ENCODE measurements around the gene PAPSS2.
"Not testable (repeated sequence)": the region's sequence is repeated elsewhere in the genome, so short reads cannot be mapped to it uniquely, and the experiment has no call there.

Gene PAPSS2

DNA sequence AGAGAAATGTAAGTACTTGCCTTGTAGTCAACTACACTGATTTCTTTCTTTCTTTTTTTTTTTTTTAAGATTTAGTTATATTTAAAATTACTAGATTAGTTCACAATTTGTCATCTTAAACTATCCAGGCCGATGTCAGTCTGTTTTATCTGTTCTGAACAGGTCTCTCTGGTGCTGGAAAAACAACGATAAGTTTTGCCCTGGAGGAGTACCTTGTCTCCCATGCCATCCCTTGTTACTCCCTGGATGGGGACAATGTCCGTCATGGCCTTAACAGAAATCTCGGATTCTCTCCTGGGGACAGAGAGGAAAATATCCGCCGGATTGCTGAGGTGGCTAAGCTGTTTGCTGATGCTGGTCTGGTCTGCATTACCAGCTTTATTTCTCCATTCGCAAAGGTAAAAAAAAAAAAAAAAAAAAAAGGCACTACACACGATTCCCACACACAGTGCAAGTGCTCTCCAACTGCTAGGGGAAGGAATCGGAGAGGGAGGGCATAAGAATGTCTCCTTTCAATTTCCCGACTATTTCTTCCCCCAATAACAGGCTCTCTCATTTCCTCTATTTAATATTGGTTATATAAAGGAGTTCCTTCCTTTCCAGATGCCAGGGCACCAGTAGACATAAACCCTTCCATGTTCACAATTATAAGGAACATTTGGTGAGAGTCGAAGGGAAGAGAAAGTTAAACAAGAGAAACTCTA lies 53.4 kb downstream of the PAPSS2 start:
- no peak for DNase-seq

DNA sequence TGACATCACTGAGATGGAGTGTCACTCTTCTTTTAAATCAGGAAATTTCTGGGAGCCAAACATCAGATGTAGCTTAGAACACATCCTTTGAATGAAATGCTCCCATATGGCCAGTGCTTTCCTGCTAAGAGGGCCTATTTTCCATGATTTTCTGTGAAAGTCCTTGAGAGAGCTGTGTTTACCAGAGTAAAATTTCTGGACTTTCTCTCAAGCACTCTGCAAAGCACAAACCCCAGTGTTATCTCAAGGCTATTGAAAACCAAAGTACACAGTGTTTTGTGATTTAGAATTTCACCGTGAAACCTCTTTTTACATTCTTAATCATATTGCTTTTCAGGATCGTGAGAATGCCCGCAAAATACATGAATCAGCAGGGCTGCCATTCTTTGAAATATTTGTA lies 54.0 kb downstream of the PAPSS2 start:
- DNase-seq = no peak

DNA sequence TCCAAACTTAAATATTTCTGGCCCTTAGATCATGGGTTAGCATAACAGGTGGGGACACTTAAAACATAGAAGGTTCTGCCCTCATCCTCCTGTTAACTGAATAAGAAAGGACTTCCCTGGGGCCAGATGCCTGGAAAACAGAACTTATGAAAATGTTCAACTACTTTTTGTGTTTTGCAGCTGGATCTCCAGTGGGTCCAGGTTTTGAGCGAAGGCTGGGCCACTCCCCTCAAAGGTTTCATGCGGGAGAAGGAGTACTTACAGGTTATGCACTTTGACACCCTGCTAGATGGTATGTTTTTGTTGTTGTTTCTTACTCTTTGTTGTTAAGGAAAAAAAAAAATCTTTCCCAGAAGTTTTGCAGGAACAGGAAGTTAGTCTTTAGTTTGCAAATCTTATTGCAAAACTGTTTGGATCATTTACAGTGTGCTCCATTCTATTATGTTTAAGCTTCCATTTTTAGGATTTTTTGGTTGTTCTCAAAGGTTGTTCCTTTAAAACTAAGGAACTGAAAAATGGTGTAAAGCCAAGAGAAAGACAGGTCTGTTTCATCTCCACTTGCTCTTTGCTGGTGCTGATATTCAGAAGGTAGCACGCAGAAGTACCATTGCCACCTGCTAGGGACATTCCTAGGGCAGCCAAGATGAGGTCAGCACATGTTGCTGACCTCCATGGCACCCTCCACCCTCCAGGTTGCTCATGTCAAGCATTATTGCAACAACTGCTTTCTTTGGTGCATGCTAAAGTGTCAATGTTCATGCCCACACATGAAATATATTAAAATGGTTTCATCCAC lies 56.1 kb downstream of the PAPSS2 start:
- no peak for DNase-seq

DNA sequence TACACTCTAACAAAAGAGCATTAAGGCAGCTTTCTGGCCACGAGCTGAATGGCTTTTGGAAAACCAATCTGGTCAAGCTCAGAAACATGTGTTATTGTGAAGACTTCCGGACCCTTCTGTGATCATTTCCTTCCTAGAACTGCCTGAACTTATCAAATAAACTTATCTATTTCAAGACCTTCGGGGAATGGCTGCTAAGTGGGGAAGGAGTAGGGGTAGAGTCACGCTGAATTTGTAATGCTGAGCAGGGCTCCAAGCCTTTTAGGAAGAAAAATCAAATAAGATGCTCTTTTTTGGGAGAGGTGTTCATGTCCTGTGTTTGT lies 56.6 kb downstream of the PAPSS2 start:
- DNase-seq = no peak

DNA sequence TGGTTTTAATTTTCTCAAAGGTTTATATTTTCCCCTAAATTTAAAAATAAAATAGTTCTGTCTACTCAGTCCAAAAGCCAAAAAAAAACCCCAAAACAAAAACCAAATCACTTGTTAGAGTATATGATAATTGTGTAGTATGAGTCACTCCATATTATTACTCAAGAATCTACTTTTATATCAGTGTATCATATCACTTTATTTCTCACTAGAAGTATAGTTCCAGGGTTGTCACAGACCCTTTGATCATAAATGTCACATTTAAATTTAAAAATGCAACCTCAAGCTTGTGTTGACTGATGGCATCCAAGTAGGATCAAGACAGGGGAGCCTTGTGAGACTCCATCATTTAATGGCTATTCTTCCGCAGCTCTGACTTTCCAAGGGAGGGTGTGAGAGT lies 61.0 kb downstream of the PAPSS2 start:
- no peak for DNase-seq

DNA sequence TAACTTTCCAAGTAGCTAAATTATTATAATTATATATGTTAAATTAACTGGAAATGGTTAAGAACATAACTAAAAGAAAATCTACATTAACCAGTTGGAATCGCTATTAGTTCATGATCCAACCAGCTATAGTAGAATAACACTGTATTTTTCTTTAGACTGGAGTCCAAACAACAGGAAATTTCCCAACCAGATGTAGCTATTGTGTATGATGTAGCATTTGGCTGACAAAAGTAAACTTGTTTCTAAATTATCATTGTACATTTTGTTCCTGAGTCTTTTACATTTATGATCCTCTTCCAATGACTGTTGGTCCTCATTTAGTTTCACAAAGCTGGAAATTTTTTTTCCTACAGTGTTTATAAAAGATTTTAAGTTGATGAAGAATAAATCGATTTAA lies 62.1 kb downstream of the PAPSS2 start:
- no peak for DNase-seq

DNA sequence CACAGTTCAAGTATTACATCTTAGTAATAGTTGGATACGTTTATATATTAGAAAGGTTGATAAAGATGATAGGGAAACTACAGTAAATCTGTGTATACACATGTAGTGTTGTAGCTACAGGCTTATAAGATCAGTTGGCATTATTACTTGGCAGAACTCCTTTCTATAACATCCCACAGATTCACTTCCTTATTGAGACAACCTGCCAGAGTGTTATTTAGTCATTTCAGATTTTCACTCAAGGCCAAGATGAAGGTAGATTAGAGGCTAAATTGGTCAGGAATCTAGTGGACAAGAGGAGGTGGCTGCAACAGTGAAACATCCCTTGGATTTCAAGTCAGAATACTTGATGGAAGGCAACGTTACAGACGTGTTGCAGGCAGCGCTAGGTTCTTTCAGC lies 63.0 kb downstream of the PAPSS2 start:
- DNase-seq = no peak

DNA sequence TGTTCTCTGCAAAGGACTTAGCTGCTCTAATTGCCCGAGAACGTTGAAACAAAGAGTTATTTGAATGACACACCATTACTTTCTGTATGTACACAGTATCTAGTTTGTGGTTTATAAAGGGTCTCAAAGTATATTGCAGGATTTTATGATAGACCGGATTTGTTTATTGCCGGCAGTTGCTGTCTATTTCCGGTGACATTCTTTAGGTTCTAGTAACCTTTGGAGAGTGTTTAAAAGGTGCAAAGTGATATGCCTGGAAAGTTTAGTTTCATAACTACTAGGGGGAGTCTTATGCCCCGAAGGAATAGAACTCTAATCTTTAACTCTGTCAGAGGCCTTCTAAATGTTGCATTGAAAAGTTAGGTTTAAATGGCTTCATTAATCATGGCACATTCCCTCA lies 63.8 kb downstream of the PAPSS2 start:
- DNase-seq = no peak

DNA sequence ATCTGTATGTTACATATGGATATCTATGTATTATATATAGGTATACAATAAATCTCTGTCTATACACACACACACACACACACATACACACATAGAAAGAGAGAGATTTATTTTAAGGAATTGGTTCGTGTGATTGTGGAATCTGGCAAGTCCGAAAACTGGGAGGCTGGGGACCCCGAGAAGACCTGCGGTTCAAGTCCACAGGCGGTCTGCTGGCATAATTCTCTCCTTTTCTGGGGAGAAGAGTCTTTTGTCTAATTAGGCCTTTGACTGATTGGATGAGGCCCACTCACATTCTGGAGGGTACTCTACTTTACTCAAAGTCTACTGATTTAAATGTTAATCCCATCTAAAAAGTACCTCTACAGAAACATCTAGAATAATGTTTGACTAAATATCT lies 65.1 kb downstream of the PAPSS2 start:
- DNase-seq = no peak

DNA sequence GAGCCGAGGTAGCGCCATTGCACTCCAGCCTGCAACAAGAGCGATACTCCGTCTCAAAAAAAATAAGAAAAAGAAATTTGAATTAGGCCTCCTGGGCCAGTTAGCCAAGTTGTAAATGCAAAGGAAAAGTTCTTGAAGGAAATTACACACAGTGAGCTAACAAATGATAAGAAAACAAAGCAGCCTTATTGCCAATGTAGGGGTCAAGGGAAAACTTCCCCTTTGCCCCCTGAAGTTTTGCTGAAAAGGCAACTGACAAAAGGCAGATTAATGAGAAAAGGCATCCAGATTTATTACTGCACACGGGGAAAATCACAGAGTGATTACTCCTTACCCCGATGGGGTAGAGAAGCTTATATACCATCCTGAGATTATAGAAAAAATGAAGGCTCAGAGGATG lies 70.3 kb downstream of the PAPSS2 start:
- no peak for DNase-seq

DNA sequence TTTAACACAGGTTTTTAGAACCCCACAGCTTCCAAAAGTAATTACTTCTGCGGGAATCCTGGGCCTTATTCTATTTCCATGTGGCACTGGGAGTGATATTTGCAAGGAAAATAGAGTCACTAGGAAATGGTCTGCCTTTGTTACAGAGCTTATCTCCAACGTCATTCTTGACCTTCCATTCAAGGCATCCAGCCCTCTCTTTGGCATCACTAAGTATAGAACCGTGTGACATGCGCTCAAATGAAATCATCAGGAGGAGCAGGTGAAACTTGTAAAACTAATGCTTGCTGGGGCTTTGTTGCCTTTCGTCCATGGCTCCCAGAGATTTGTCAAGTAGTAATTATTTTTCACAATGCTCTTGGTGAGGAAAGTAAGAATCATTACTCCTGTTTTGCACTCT lies 73.4 kb downstream of the PAPSS2 start:
- DNase-seq = no peak

DNA sequence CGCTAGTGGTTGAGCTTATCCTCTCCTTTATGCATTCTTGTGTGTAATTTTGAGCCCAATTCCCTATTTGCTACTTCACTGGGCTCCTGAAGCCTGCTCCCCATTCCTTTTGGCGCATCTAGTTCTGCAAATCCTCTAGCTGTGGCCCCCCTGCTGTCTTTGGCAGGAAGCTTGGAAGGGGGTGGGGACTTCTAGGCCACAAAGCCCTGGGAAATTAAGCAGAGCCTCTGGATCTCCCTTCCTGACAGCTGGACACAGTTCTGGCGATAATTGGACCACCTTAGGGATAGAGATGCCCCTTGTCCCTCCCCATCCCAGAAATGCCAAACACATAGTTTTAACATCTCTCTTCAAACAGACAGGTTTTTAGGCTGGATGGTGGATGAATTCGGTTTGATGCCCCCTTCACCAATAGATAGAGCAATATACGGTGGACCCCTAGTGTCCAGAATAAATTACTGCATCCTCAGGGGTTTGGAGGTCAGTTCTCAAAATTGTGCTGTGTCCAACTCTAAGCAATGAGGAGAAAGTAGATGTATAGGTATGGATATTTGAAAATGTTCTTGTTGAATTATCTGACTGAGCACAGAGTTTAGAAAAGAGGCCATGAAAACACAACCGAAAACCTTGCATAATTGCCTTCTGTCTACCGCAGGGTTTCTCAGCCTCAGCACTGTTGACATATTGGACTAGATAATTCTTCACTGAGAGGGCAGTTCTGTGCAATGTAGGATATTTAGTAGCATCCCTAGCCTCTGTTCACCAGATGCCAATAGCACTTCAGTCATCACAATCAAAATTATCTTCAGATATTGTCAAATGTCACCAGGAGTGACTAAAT lies 75.5 kb downstream of the PAPSS2 start:
- peak; percentile 77 for DNase-seq

DNA sequence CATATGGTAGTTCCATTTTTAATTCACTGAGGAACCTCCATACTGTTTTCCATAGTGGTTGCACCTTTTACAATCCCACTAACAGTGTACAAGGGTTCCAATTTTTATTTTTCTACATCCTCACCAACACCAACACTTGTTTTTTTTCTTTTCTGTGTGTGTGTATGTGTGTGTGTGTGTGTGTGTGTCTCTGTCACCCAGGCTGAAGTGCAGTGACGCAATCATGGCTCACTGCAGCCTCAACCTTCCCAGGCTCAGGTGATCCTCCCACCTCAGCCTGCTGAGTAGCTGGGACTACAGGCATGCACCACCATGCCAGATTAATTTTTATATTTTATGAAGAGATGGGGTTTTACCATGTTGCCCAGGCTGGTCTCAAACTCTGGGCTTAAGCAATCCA lies 78.6 kb downstream of the PAPSS2 start:
- DNase-seq = not testable (repeated sequence)

DNA sequence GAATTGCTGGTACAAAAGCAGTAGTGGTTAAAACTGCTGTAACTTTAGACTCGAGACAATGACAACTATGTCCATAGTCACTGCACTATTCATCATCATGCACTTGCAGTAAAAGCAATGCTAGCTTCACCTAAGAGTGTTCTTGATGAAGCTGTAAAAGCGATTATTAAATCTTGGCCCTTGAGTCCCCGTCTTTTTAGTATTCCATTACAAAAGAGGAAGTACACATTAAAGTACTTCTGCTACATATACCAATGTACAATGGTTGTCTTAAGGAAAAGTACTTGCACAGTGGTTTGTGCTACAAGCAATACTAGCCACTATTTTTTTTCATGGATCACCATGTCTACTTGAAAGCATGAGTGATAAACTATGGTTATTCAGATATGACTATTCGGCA lies 80.0 kb downstream of the PAPSS2 start:
- DNase-seq = no peak

DNA sequence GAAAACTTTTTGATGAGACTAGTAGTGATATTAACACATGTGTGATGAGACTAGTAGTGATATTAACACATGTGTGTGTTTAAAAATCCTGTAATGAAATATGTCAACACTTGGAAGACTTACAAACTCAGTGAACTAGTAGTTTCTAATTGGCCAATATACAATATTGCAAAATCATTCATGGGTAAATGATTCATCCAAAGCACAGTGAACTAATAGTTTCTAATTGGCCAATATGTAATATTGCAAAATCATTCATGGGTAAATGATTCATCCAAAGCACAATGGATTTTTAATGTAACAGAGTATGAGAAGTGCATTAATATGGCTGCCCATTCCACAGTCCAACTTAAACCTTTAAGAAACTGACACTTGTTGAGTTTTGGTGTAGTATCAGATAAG lies 80.6 kb downstream of the PAPSS2 start:
- DNase-seq = peak; percentile 29

DNA sequence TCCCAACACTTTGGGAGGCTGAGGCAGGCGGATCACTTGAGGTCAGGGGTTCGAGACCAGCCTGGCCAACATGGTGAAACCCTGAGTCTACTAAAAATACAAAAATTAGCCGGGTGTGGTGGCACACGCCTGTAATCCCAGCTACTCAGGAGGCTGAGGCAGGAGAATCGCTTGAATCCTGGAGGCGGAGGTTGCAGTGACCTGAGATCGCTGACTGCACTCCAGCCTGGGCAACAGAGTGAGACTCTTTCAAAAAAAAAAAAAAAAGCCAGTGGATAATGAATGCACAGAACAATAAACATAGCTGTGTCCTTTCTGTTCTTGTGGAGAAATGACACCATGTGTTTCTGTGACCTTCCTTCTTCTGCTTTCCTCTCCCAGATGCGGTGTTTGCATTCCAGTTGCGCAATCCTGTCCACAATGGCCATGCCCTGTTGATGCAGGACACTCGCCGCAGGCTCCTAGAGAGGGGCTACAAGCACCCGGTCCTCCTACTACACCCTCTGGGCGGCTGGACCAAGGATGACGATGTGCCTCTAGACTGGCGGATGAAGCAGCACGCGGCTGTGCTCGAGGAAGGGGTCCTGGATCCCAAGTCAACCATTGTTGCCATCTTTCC lies 83.4 kb downstream of the PAPSS2 start:
- DNase-seq = not testable (repeated sequence)

DNA sequence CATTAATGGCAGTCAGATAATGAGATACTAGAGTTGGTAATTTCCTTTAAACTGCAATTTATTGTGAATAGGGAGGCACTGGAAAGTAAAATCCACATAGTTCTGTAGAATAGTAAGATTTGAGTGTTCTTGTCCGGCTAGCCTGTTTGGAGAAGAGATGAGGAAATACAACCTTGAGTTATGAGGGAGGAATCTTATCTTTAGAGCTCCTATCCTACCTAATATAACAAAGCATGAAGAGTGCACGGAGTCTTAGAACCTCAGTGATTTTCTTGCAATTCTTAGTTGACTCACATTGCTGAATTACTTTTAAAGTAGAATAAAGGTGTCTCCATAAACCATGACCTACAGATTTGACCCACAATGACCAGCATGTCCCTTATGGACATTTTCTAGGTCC lies 84.9 kb downstream of the PAPSS2 start:
- no peak for DNase-seq

DNA sequence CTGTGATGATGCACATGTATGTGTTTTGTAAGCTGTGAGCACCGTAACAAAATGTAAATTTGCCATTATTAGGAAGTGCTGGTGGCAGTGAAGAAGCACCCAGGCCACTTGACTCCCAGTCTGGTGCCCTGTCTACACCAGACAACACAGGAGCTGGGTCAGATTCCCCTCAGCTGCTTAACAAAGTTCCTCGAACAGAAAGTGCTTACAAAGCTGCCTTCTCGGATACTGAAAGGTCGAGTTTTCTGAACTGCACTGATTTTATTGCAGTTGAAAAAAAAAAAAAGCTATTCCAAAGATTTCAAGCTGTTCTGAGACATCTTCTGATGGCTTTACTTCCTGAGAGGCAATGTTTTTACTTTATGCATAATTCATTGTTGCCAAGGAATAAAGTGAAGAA lies 87.2 kb downstream of the PAPSS2 start:
- no peak for DNase-seq

DNA sequence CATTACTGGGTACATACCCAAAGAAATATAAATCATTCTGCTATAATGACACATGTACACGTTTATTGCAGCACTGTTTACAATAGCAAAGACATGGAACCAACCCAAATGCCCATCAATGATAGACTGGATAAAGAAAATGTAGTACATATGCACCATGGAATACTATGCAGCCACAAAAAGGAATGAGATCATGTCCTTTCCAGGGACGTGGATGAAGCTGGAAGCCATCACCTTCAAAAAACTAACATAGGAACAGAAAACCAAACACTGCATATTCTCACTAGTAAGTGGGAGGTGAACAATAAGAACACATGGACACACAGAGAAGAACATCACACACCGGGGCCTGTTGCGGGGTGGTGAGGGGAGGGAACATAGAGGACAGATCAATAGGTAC lies 88.6 kb downstream of the PAPSS2 start:
- DNase-seq = not testable (repeated sequence)

DNA sequence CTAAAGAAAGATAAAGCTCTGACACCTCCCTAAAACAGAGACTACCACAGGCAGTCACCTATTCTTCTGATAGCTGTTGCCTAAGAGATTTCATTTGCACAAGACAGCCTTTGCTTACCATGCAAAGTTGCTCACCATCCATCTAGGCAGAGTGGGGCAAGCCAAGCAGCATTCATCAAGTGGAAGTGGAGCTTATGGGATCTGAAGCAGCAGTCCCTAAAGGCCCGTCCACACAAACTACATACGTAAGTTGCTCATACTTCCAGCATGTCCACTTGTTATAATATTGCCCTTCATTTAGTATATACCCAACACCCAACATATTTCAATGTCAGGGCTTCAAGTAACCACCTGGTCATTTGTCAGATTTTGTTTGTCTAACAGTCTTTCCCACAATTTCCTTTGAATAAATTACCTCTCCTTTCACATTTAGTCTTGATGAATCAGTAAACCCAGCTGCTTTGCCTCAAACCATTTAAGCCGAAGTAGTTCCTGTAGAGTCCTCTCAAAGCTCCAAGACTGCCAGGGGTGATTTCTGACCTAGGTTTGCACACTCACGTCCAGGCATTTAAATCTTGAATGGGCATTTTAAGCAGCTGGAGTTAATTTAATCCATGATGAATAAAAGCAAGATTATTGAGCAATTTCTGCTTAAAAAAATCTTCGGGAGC lies 90.5 kb downstream of the PAPSS2 start:
- DNase-seq = no peak

DNA sequence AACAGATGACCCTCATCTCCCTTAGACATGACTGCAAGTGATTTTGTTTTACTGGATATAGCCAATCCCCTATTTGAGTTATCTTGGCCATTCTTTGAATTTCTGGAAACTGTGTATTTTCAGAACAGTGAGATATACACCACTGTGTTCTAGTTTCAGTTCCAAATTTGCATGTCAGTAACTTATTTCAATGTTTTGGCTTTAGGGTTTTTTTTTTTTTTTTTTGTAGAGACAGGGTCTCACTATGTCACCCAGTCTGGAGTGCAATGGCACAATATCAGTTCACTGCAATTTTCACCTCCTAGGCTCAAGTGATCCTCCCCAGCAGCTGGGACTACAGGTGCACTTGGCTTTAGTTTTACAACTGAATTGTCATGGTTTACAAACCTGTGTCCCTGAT lies 91.1 kb downstream of the PAPSS2 start:
- no peak for DNase-seq

DNA sequence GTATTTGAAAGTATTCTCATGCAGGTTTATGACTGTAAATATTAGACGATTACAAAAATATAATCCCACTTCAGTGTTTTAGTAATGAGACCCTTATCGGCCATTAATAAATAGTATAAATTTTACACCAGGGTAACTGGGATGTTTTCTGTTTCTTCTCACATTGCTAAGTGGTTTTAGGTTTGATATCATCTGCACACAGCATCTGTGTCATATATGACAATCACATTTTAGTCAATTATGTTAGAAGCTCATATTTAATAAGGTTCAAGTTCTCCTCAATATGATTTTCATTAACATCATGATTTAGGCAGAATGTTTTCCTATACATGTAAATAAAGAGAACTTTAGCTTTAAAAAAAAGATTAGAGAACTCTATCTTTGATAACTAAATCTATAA lies 91.6 kb downstream of the PAPSS2 start:
- DNase-seq = no peak

DNA sequence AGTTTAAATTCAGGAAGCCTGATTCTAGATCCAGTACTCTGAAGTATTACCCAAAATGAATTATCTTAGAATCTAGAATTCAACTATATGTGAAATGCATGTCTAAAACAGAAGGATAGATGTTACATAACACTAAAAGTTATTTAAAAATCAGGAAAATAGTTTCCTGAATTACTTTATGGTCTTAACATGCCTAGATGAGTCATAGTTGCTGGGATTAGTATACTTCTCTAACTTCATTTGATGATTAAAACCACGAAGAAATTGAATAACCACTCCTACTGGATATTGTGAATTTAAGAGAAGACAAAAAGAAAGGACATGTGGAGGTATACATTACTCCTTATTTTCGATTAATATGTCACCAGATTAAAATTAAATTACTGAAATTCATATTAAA lies 92.9 kb downstream of the PAPSS2 start:
- no peak for DNase-seq
